OCI-LY1 (cell line): ENCODE data around the gene TAS2R60.

ENCODE experiments used
- H2AFZ ChIP-seq: fragments of 200-600 bp; sonication (generic), shearing (Covaris generic); 2 replicates; pipeline ENCODE4 v1.6.0; 2014; ENCODE audit warnings: antibody characterized with exemption, mild to moderate bottlenecking, low read length
- H3F3A ChIP-seq: fragments of 200-600 bp; sonication (generic), shearing (Covaris generic); 2 replicates; pipeline ENCODE4 v1.6.0; 2014; ENCODE audit warnings: mild to moderate bottlenecking, antibody characterized with exemption, low read length, moderate library complexity; ENCODE audit not compliant: insufficient read depth
- H3K27ac ChIP-seq: fragments of 200-600 bp; sonication (generic); 2 replicates; pipeline ENCODE4 v1.5.1; 2014; ENCODE audit warnings: low read length, mixed run types, mild to moderate bottlenecking, low read depth; ENCODE audit not compliant: poor library complexity, severe bottlenecking
- H3K27me3 ChIP-seq: fragments of 200-600 bp; sonication (generic); 2 replicates; pipeline ENCODE4 v1.6.0; 2014; ENCODE audit warnings: antibody characterized with exemption, mild to moderate bottlenecking, low read length, moderate library complexity; ENCODE audit not compliant: insufficient read depth
- H3K36me3 ChIP-seq: fragments of 200-600 bp; sonication (generic); 2 replicates; pipeline ENCODE4 v1.6.1; 2014; ENCODE audit warnings: mild to moderate bottlenecking, antibody characterized with exemption, low read length, moderate library complexity, mixed read lengths; ENCODE audit not compliant: insufficient read depth
- H3K4me1 ChIP-seq: fragments of 200-600 bp; sonication (generic); 2 replicates; pipeline ENCODE4 v1.5.1; 2014; ENCODE audit warnings: mild to moderate bottlenecking, low read length, moderate library complexity; ENCODE audit not compliant: insufficient read depth, severe bottlenecking
- H3K4me2 ChIP-seq: fragments of 200-600 bp; sonication (generic), shearing (Covaris generic); 2 replicates; pipeline ENCODE4 v1.6.1; 2014; ENCODE audit warnings: low read length
- H3K4me3 ChIP-seq: fragments of 200-600 bp; sonication (generic); 2 replicates; pipeline ENCODE4 v1.5.1; 2014; ENCODE audit warnings: low read length, low read depth, mild to moderate bottlenecking, mixed read lengths; ENCODE audit not compliant: poor library complexity, severe bottlenecking
- H3K79me2 ChIP-seq: fragments of 200-600 bp; shearing (Covaris generic); 2 replicates; pipeline ENCODE4 v1.6.1; 2016; ENCODE audit warnings: mixed run types, low read length, mixed read lengths; ENCODE audit not compliant: insufficient read depth
- H3K9ac ChIP-seq: fragments of 200-600 bp; sonication (generic), shearing (Covaris generic); 2 replicates; pipeline ENCODE4 v1.6.1; 2014; ENCODE audit warnings: mild to moderate bottlenecking, low read length, mixed read lengths
- H3K9me2 ChIP-seq: fragments of 200-600 bp; sonication (generic), shearing (Covaris generic); 2 replicates; pipeline ENCODE4 v1.6.1; 2014; ENCODE audit warnings: low read depth, mild to moderate bottlenecking, low read length, mixed read lengths
- H3K9me3 ChIP-seq: fragments of 200-600 bp; shearing (Covaris generic); 2 replicates; pipeline ENCODE4 v1.6.1; 2014; ENCODE audit warnings: low read length, mixed read lengths
- H4K20me1 ChIP-seq: fragments of 200-600 bp; sonication (generic), shearing (Covaris generic); 2 replicates; pipeline ENCODE4 v1.6.0; 2016; ENCODE audit warnings: mild to moderate bottlenecking, low read length; ENCODE audit not compliant: insufficient read depth
- EZH2 ChIP-seq: fragments of 200-600 bp; sonication (generic), shearing (Covaris generic); IDR thresholded peaks from 2 replicates; pipeline ENCODE4 v1.8.0; 2017; ENCODE audit warnings: borderline replicate concordance, mixed run types, mild to moderate bottlenecking, antibody characterized with exemption, low read length, moderate library complexity, mixed read lengths
- TF ChIP-seq, protein P1 (sequence below): fragments of 200-600 bp; sonication (generic), shearing (Covaris generic); IDR thresholded peaks from 2 replicates; pipeline ENCODE4 v1.5.1; 2017; ENCODE audit warnings: mild to moderate bottlenecking, antibody characterized with exemption, low read length, moderate library complexity, mixed read lengths

Gene TAS2R60

DNA sequence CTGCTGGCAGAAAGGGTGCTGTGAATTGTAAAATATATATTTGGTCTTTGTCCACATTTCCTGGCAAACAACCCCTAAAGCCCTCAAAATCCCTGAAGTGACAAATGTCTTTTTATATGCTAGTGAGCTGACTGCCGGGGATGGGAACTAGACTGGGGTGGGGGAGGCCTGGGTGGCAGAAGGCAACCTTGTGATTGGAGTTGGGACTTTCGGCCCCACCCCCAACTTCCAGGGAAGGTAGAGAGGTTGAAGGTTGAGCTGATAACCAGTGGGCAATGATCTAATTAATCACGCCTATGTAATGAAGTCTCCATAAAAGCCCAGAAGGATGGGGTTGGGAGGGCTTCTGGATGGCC lies 37.3 kb upstream of the TAS2R60 start:
- no peak overlapping the region for H3K4me2 ChIP-seq
- no peak overlapping the region for H3K27ac ChIP-seq
- H3K27me3 ChIP-seq, result no peaks in the 10 kb centered on the region; the same call in 1 of the 2 replicates
- H4K20me1 ChIP-seq, result no peaks in the 10 kb centered on the region
- no peak overlapping the region for H3K4me3 ChIP-seq
- no peaks in the 10 kb centered on the region for H3K36me3 ChIP-seq
- H3K9ac ChIP-seq, result no peak overlapping the region
- no peaks in the 10 kb centered on the region for H3F3A ChIP-seq
- H3K9me2 ChIP-seq, result no peaks in the 10 kb centered on the region
- H3K4me1 ChIP-seq, result no peaks in the 10 kb centered on the region
- no peaks in the 10 kb centered on the region for H3K79me2 ChIP-seq
- no peaks in the 10 kb centered on the region for H3K9me3 ChIP-seq
- TF ChIP-seq, protein P1, sequence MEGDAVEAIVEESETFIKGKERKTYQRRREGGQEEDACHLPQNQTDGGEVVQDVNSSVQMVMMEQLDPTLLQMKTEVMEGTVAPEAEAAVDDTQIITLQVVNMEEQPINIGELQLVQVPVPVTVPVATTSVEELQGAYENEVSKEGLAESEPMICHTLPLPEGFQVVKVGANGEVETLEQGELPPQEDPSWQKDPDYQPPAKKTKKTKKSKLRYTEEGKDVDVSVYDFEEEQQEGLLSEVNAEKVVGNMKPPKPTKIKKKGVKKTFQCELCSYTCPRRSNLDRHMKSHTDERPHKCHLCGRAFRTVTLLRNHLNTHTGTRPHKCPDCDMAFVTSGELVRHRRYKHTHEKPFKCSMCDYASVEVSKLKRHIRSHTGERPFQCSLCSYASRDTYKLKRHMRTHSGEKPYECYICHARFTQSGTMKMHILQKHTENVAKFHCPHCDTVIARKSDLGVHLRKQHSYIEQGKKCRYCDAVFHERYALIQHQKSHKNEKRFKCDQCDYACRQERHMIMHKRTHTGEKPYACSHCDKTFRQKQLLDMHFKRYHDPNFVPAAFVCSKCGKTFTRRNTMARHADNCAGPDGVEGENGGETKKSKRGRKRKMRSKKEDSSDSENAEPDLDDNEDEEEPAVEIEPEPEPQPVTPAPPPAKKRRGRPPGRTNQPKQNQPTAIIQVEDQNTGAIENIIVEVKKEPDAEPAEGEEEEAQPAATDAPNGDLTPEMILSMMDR, result no peak
- no peak for TF ChIP-seq EZH2
- no peak overlapping the region for H2AFZ ChIP-seq

DNA sequence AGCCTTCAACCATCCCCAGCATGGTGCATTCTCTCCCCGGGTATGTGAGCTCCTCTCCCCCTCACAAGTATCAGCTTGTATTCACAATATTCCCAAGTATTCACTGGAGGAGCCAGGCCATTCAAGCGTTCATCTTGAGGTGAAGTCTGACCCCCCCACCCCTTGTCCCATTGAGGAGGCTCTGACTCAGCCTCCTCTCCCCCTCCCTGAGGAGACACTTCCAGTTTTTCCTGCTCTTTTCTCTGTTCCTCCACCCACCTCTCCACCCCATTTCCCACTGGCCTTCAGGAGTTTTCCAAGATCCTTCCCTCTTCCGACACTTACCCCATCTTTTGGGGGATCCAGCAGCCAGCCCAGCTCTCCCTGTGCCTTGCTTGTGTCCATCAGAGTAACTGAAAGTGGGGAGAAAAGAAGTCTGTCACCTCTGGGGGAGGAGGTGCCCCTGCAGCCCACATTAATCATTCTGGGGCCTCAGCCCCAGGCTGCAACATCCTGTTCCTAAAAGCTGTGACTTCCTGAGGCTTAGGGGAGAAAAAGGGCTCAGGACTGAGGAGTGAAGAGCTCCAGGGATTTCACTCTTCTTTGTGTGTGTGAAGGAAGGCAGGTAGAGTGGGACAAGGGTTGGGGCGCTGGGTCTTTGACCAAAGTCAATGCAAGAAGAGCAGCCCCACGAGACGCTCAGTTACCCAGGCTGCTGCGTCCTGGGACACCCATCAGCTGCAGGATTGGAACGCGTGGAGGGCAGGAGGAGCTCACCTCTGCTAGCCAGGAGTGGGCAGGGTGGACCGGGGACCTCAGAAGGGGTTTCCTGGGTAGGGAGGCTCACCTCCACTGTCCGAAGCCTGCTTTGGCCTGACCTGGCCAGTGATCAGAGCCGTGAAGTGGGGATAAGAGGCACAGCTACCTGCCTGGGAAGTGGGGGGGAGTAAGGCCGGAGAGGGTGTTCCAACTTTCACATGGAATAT lies 35.7 kb upstream of the TAS2R60 start:
- no peak overlapping the region for H2AFZ ChIP-seq
- no peak overlapping the region for H3K4me3 ChIP-seq
- H3K27me3 ChIP-seq, result no peaks in the 10 kb centered on the region; the same call in 1 of the 2 replicates
- H4K20me1 ChIP-seq, result no peaks in the 10 kb centered on the region
- no peaks in the 10 kb centered on the region for H3K9me2 ChIP-seq
- TF ChIP-seq, protein P1, result no peak
- TF ChIP-seq EZH2, result no peak
- H3K27ac ChIP-seq, result no peak overlapping the region
- H3K9me3 ChIP-seq, result no peaks in the 10 kb centered on the region
- no peaks in the 10 kb centered on the region for H3K4me1 ChIP-seq
- no peaks in the 10 kb centered on the region for H3K79me2 ChIP-seq
- no peaks in the 10 kb centered on the region for H3K36me3 ChIP-seq
- no peak overlapping the region for H3K9ac ChIP-seq
- no peak overlapping the region for H3K4me2 ChIP-seq
- no peaks in the 10 kb centered on the region for H3F3A ChIP-seq

DNA sequence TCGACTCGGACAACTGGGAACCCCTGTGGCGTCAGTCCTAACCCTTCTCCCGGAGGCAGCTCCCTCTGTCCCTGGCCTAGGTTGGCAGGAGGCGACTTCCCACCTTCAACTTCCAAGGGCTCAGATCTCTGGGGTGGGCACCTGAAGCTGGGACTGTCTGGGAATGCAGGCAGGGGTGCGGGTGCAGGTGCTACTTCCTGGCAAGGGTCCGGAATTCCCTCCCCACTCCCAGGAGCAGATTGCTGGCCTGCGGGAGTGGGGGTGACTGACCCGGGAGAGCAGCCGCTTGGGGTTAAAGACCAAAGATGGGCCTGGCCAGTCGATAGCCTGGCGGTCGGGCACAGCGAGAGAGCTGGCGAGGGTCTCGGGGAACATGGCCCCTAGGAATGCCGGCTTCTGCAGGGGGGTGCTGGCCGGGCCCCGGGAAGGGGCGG lies 35.0 kb upstream of the TAS2R60 start:
- no peaks in the 10 kb centered on the region for H3K4me1 ChIP-seq
- TF ChIP-seq, protein P1, result no peak
- TF ChIP-seq EZH2, result no peak
- H3K27me3 ChIP-seq, result no peaks in the 10 kb centered on the region; the same call in 1 of the 2 replicates
- no peak overlapping the region for H3K27ac ChIP-seq
- no peaks in the 10 kb centered on the region for H3F3A ChIP-seq
- no peaks in the 10 kb centered on the region for H3K9me3 ChIP-seq
- no peaks in the 10 kb centered on the region for H3K36me3 ChIP-seq
- H3K4me2 ChIP-seq, result no peak overlapping the region
- H3K79me2 ChIP-seq, result no peaks in the 10 kb centered on the region
- no peak overlapping the region for H3K9ac ChIP-seq
- no peaks in the 10 kb centered on the region for H3K9me2 ChIP-seq
- no peak overlapping the region for H3K4me3 ChIP-seq
- no peaks in the 10 kb centered on the region for H4K20me1 ChIP-seq
- H2AFZ ChIP-seq, result no peak overlapping the region
